K562 (cell line): ENCODE data around the gene RBM34. TPM values are rescaled to one million over a fixed set of nuclear protein-coding genes. Genes with fewer than 3 reads are reported as not detected.

ENCODE experiments used
- CUX1 ChIP-seq: fragments of 200-800 bp; sonication (Bioruptor generic); IDR thresholded peaks from 2 replicates; pipeline ENCODE4 v1.6.1; 2016; ENCODE audit warnings: missing genetic modification characterization, missing compliant biosample characterization
- ETV6 ChIP-seq, 3 experiments: fragments of 150-350 bp in 1 of 3; sonication (generic) in 1 of 3; formaldehyde crosslinking in 1 of 3; IDR thresholded peaks; 2 replicates each; pipeline versions ENCODE4 v1.6.1 to v1.8.0; 2014 to 2022; ENCODE audit warnings: borderline replicate concordance in 2 of 3, low read depth in 2 of 3, antibody characterized with exemption in 1 of 3, low read length in 1 of 3, mild to moderate bottlenecking in 1 of 3, missing genetic modification reagents in 1 of 3
- HCFC1 ChIP-seq: IDR thresholded peaks from 2 replicates; pipeline ENCODE4 v1.6.1; 2012; ENCODE audit warnings: low read depth, low read length, improper control_type of control experiment
- HLTF ChIP-seq: fragments of 450-650 bp; IDR thresholded peaks from 2 replicates; pipeline ENCODE4 v1.6.1; 2016
- MCM5 ChIP-seq: fragments of 450-650 bp; IDR thresholded peaks from 2 replicates; pipeline ENCODE4 v1.6.1; 2016; ENCODE audit warnings: low read depth
- NFIC ChIP-seq: fragments of 450-650 bp; IDR thresholded peaks from 2 replicates; pipeline ENCODE4 v1.6.1; 2017; ENCODE audit warnings: mild to moderate bottlenecking, inconsistent platforms
- NFXL1 ChIP-seq: fragments of 450-650 bp; formaldehyde crosslinking; IDR thresholded peaks from 2 replicates; pipeline ENCODE4 v1.4.0; 2021; ENCODE audit warnings: mild to moderate bottlenecking
- RBM34 ChIP-seq: fragments of 200-400 bp; formaldehyde crosslinking; IDR thresholded peaks from 2 replicates; pipeline ENCODE4 v1.6.1; 2018; ENCODE audit warnings: low read length, borderline replicate concordance; ENCODE audit not compliant: insufficient read depth
- SMARCC2 ChIP-seq: fragments of 450-650 bp; IDR thresholded peaks from 2 replicates; pipeline ENCODE4 v1.6.1; 2017; ENCODE audit warnings: antibody characterized with exemption, moderate library complexity, mild to moderate bottlenecking, low read depth
- TAF7 ChIP-seq: fragments of 450-650 bp; IDR thresholded peaks from 2 replicates; pipeline ENCODE4 v1.6.1; 2016; ENCODE audit warnings: missing genetic modification characterization, missing compliant biosample characterization
- TCF15 ChIP-seq: fragments of 250-450 bp; sonication (Bioruptor Pico); IDR thresholded peaks from 2 replicates; pipeline ENCODE4 v1.8.0; 2022; ENCODE audit warnings: moderate library complexity, mild to moderate bottlenecking, inconsistent platforms
- THAP12 ChIP-seq: fragments of 250-450 bp; sonication (Bioruptor Pico); IDR thresholded peaks from 2 replicates; pipeline ENCODE4 v1.9.0; 2021; ENCODE audit warnings: mild to moderate bottlenecking, inconsistent platforms
- ZBTB34 ChIP-seq: fragments of 250-450 bp; sonication (Bioruptor Pico); IDR thresholded peaks from 2 replicates; pipeline ENCODE4 v1.8.0; 2021; ENCODE audit warnings: mild to moderate bottlenecking, moderate library complexity
- ZC3H11A ChIP-seq: IDR thresholded peaks from 2 replicates; pipeline ENCODE4 v1.6.1; 2012; ENCODE audit warnings: low read depth, low read length, improper control_type of control experiment
- ZNF655 ChIP-seq: fragments of 250-450 bp; sonication (Bioruptor Pico); IDR thresholded peaks from 2 replicates; pipeline ENCODE4 v1.5.0; 2021
- ZNF830 ChIP-seq: fragments of 250-450 bp; sonication (Bioruptor Pico); IDR thresholded peaks from 2 replicates; pipeline ENCODE4 v1.5.0; 2021; ENCODE audit warnings: mild to moderate bottlenecking
- polyA plus RNA-seq, 8 experiments: library from polyadenylated mRNA; depleted of rRNA in 4 of 8; stranded (reverse) in 5 of 8; unstranded in 3 of 8; fragments of >200 nt; fragmentation: Nextera tagmentation in 2 of 8; fragmentation: Illumina TruSeq in 1 of 8; extraction: Ambion mirVana in 2 of 8; extraction: Trizol in 1 of 8; gene quantifications; 2 replicates each; pipeline versions ENCODE4 v1.2.1 to v1.2.3, GENCODE V29; 2011 to 2014; ENCODE audit warnings: inconsistent platforms in 1 of 8, missing spikeins in 1 of 8
- total RNA-seq, 7 experiments: library from RNA; depleted of rRNA in 6 of 7; stranded (reverse); fragments of >200 nt in 6 of 7; fragmentation: Illumina TruSeq in 2 of 7; extraction: Trizol in 2 of 7; gene quantifications; 2 replicates each; pipeline versions ENCODE4 v1.2.1 to v1.2.3, GENCODE V29; 2011 to 2021; ENCODE audit warnings: low replicate concordance in 1 of 7

RBM34 gene
- total and polyA plus RNA-seq, 9 of the 15 experiments (the other 6 are each of a cell fraction or from before 2014, with no cell fraction given), result 64.0 to 178 (median 124) TPM

- TF ChIP-seq THAP12 (CRISPR knock-in tag) (0 out of 2 replicates have a peak, but pooled peaks have one; percentile 44), ZNF830 (CRISPR knock-in tag) (0 out of 2 replicates have a peak, but pooled peaks have one; percentile 19), HCFC1 (peak; percentile 67), NFIC (peak; percentile 80), RBM34 (no peak), HLTF (0 out of 2 replicates have a peak, but pooled peaks have one; percentile 51), CUX1 (CRISPR knock-in tag) (no peak), SMARCC2 (no peak), NFXL1 (CRISPR knock-in tag) (no peak), ZC3H11A (0 out of 2 replicates have a peak, but pooled peaks have one; percentile 35), MCM5 (no peak), TCF15 (CRISPR knock-in tag) (peak; percentile 72; the same call in 1 of the 2 replicates), ZBTB34 (CRISPR knock-in tag) (no peak), TAF7 (peak; percentile 97), ZNF655 (CRISPR knock-in tag) (0 out of 2 replicates have a peak, but pooled peaks have one; percentile 58), ETV6 (IDR thresholded peaks at IDR 0.05; ENCODE audit: borderline replicate concordance in 1 of 2, low read depth in 2 of 2, low read length in 1 of 2) (peak; percentile 56 to 70; a peak in 1 of 4 replicates), ETV6 (CRISPR knock-in tag; IDR thresholded peaks at IDR 0.05; ENCODE audit: borderline replicate concordance) (no peak)
Measured at GRCh38 chr1:235160957-235161684, at the start of gene RBM34 (continued).
